SK-N-SH (cell line): ENCODE results near the gene EPB41L4B. TPM values are rescaled to one million over a fixed set of nuclear protein-coding genes. Genes with fewer than 3 reads are reported as not detected.

Source experiments
- CTCF ChIA-PET: fragments of 300-600, 350-600 bp; formaldehyde crosslinking; extraction: SDS; loops from one replicate; lab custom pipeline; 2021; lab: Yijun Ruan, JAX
- POLR2A ChIA-PET: fragments of 350-600 bp; sonication (Branson Sonifier 250); formaldehyde crosslinking; extraction: SDS; loops from one replicate; lab custom pipeline; 2020; ENCODE audit warnings: antibody characterized with exemption, inconsistent platforms; lab: Yijun Ruan, JAX
- DNase-seq: peaks from one replicate; pipeline ENCODE4 v3.0.0; 2012
- H2AFZ ChIP-seq: fragments of 200-600 bp; sonication (generic); 2 replicates; pipeline ENCODE4 v1.8.1; 2016; ENCODE audit warnings: antibody characterized with exemption, mild to moderate bottlenecking, low read depth
- H3F3A ChIP-seq: fragments of 200-600 bp; sonication (generic); replicated peaks from 2 replicates; pipeline ENCODE3; 2016; ENCODE audit warnings: antibody characterized with exemption, mild to moderate bottlenecking; ENCODE audit not compliant: insufficient read depth
- H3K27ac ChIP-seq, 2 experiments: fragments of 200-500 bp in 1 of 2; fragments of 200-600 bp in 1 of 2; sonication (Bioruptor generic) in 1 of 2; sonication (generic), shearing (Covaris generic) in 1 of 2; 2 replicates each; pipeline versions ENCODE4 v1.5.1 to v1.6.1; 2014 to 2016; ENCODE audit warnings: low read depth in 2 of 2, inconsistent platforms in 1 of 2, low read length in 1 of 2, mild to moderate bottlenecking in 1 of 2, mixed read lengths in 1 of 2
- H3K27me3 ChIP-seq: fragments of 200-600 bp; sonication (generic), shearing (Covaris generic); 2 replicates; pipeline ENCODE4 v1.6.1; 2016; ENCODE audit warnings: mixed run types; ENCODE audit not compliant: insufficient read depth
- H3K36me3 ChIP-seq, 2 experiments: fragments of 200-500 bp in 1 of 2; fragments of 200-600 bp in 1 of 2; sonication (Bioruptor generic) in 1 of 2; sonication (generic) in 1 of 2; replicated peaks in 1 of 2; 2 replicates each; pipeline versions ENCODE3 to v1.5.1; 2014 to 2016; ENCODE audit warnings: low read length in 1 of 2, mild to moderate bottlenecking in 1 of 2; ENCODE audit not compliant: insufficient read depth in 2 of 2, control insufficient read depth in 1 of 2
- H3K4me1 ChIP-seq, 2 experiments: fragments of 200-500 bp in 1 of 2; fragments of 200-600 bp in 1 of 2; sonication (Bioruptor generic) in 1 of 2; sonication (generic), shearing (Covaris generic) in 1 of 2; 2 replicates each; pipeline versions ENCODE4 v1.5.1 to v1.6.1; 2014 to 2016; ENCODE audit warnings: low read depth in 1 of 2, low read length in 1 of 2, mixed run types in 1 of 2; ENCODE audit not compliant: insufficient read depth in 2 of 2, control insufficient read depth in 1 of 2
- H3K4me2 ChIP-seq: fragments of 200-600 bp; sonication (generic), shearing (Covaris generic); 2 replicates; pipeline ENCODE4 v1.6.1; 2017; ENCODE audit warnings: mixed run types
- H3K4me3 ChIP-seq, 2 experiments: fragments of 200-500 bp in 1 of 2; fragments of 200-600 bp in 1 of 2; sonication (Bioruptor generic) in 1 of 2; sonication (generic), shearing (Covaris generic) in 1 of 2; 2 replicates each; pipeline versions ENCODE4 v1.5.1 to v1.8.1; 2014 to 2016; ENCODE audit warnings: low read depth in 2 of 2, inconsistent platforms in 1 of 2, low read length in 1 of 2, mild to moderate bottlenecking in 1 of 2, mixed read lengths in 1 of 2, moderate library complexity in 1 of 2
- H3K79me2 ChIP-seq: fragments of 200-600 bp; sonication (generic); 2 replicates; pipeline ENCODE4 v1.8.1; 2017; ENCODE audit warnings: mild to moderate bottlenecking; ENCODE audit not compliant: insufficient read depth
- H3K9ac ChIP-seq: fragments of 200-600 bp; sonication (generic); 2 replicates; pipeline ENCODE4 v1.6.1; 2017; ENCODE audit warnings: mixed run types
- H3K9me2 ChIP-seq: fragments of 200-600 bp; sonication (generic); 2 replicates; pipeline ENCODE4 v1.6.1; 2017; ENCODE audit warnings: mixed run types
- H3K9me3 ChIP-seq: fragments of 200-600 bp; sonication (generic); 2 replicates; pipeline ENCODE4 v1.6.1; 2017; ENCODE audit warnings: mixed run types, mild to moderate bottlenecking, moderate library complexity
- H4K20me1 ChIP-seq: fragments of 200-600 bp; sonication (generic); 2 replicates; pipeline ENCODE4 v1.6.1; 2017; ENCODE audit warnings: mild to moderate bottlenecking, mixed run types; ENCODE audit not compliant: insufficient read depth
- EP300 ChIP-seq, 2 experiments: IDR thresholded peaks; 2 replicates each; pipeline versions ENCODE4 v1.4.0 to v1.6.1; 2012; ENCODE audit warnings: borderline replicate concordance in 1 of 2, low read depth in 1 of 2, low read length in 1 of 2
- FOSL2 ChIP-seq: IDR thresholded peaks from 2 replicates; pipeline ENCODE4 v1.4.0; 2012; ENCODE audit warnings: low read depth, mild to moderate bottlenecking, moderate library complexity, borderline replicate concordance
- FOXJ3 ChIP-seq: sonication (generic); formaldehyde crosslinking; IDR thresholded peaks from 2 replicates; pipeline ENCODE4 v1.5.1; 2020; ENCODE audit warnings: mild to moderate bottlenecking, missing genetic modification reagents
- FOXM1 ChIP-seq: IDR thresholded peaks from 2 replicates; pipeline ENCODE4 v1.4.0; 2012; ENCODE audit warnings: low read depth, mild to moderate bottlenecking
- GABPA ChIP-seq: IDR thresholded peaks from 2 replicates; pipeline ENCODE4 v1.4.0; 2012; ENCODE audit warnings: low read depth, mild to moderate bottlenecking
- GATA2 ChIP-seq: sonication (generic); formaldehyde crosslinking; IDR thresholded peaks from 2 replicates; pipeline ENCODE4 v1.5.0; 2020; ENCODE audit warnings: mild to moderate bottlenecking, missing genetic modification reagents
- JUND ChIP-seq: IDR thresholded peaks from 2 replicates; pipeline ENCODE4 v1.4.0; 2012
- MEF2A ChIP-seq: IDR thresholded peaks from 2 replicates; pipeline ENCODE4 v1.4.0; 2012; ENCODE audit warnings: low read depth, borderline replicate concordance
- MXI1 ChIP-seq: IDR thresholded peaks from 2 replicates; pipeline ENCODE4 v1.6.1; 2012; ENCODE audit warnings: mild to moderate bottlenecking, low read depth, low read length, improper control_type of control experiment
- POLR2AphosphoS5 ChIP-seq: IDR thresholded peaks from 2 replicates; pipeline ENCODE4 v1.6.1; 2012; ENCODE audit warnings: low read depth, low read length
- RFX5 ChIP-seq: IDR thresholded peaks from 2 replicates; pipeline ENCODE4 v1.6.1; 2012; ENCODE audit warnings: mild to moderate bottlenecking, improper control_type of control experiment, low read length
- SMC3 ChIP-seq: IDR thresholded peaks from 2 replicates; pipeline ENCODE4 v1.6.1; 2012; ENCODE audit warnings: low read depth, low read length, improper control_type of control experiment
- TCF12 ChIP-seq: IDR thresholded peaks from 2 replicates; pipeline ENCODE4 v1.4.0; 2012
- TEAD4 ChIP-seq: IDR thresholded peaks from 2 replicates; pipeline ENCODE4 v1.4.0; 2012; ENCODE audit warnings: mild to moderate bottlenecking, borderline replicate concordance; ENCODE audit not compliant: insufficient read depth
- WGBS: methylation state at CpG from one replicate; pipeline ENCODE4 v1.1.6; 2017; ENCODE audit warnings: low lambda C conversion rate; 5-methylcytosine and 5-hydroxymethylcytosine counted together
- polyA plus RNA-seq, 3 experiments: library from polyadenylated mRNA; depleted of rRNA; stranded (reverse); fragments of >200 nt; gene quantifications; 2 replicates each; pipeline ENCODE4 v1.2.3, GENCODE V29; 2012
- TF ChIP-seq, protein P1 (sequence below): IDR thresholded peaks from 2 replicates; pipeline ENCODE4; 2012
- TF ChIP-seq, protein P2 (sequence below): fragments of 150-350 bp; IDR thresholded peaks from 2 replicates; pipeline ENCODE4 v1.6.1; 2017; ENCODE audit warnings: antibody characterized with exemption, low read length, low read depth, borderline replicate concordance
- TF ChIP-seq, protein P3 (sequence below): IDR thresholded peaks from 2 replicates; pipeline ENCODE4 v1.4.0; 2012; ENCODE audit warnings: low read depth, borderline replicate concordance
- TF ChIP-seq, protein P4 (sequence below): IDR thresholded peaks from 2 replicates; pipeline ENCODE4 v1.4.0; 2012; ENCODE audit warnings: low read depth
- TF ChIP-seq, protein P5 (sequence below): fragments of 150-350 bp; IDR thresholded peaks from 2 replicates; pipeline ENCODE4 v1.6.1; 2016; ENCODE audit warnings: mild to moderate bottlenecking, low read depth, low read length

Gene EPB41L4B
- polyA plus RNA-seq, 1 of the 3 experiments (the other 2 are of a cell fraction), result 0.59 TPM

DNA sequence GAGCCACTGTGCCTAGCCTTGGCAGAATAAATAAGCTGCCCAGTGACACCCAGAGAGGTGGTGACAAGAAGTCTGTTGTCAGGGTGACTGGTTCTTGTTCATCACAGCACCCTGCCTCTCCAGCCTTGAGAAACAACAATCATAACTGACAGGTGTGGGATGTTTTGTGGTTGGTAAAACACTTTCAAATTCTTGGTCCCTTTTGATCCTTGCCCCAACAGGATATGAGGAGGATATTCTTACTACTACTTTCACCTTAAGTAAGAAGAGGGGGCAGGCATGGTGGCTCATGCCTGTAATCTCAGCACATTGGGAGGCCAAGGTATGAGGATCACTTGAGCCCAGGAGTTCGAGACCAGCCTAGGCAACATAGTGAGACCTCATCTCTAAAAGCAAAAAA is 139.6 kb downstream of the EPB41L4B start:
- no peak for DNase-seq
- ChIA-PET POLR2A (no interaction called here), CTCF (interaction anchor here (1.1 to 2.7 kb wide), 3 partner anchors 8 to 14 kb away, joined by 3 to 19 read pairs (median 6); no protein-coding TSS in a partner anchor)
- H3K27me3 ChIP-seq, result no peaks in the 10 kb centered on the region
- no peaks in the 10 kb centered on the region for H3K9me2 ChIP-seq
- H3K4me3 ChIP-seq, result no peak overlapping the region
- no peaks in the 10 kb centered on the region for H3K79me2 ChIP-seq
- 17% methylated on average over 1 of the region's 1 CpG for WGBS
- no peaks in the 10 kb centered on the region for H4K20me1 ChIP-seq
- no peaks in the 10 kb centered on the region for H3K9me3 ChIP-seq
- H3K36me3 ChIP-seq, result no peaks in the 10 kb centered on the region
- H3K27ac ChIP-seq, result no peak overlapping the region
- H2AFZ ChIP-seq, result no peak overlapping the region
- no peak overlapping the region for H3K9ac ChIP-seq
- H3K4me1 ChIP-seq, result no peaks in the 10 kb centered on the region; a peak in 1 of 4 replicates
- TF ChIP-seq GATA2 (CRISPR knock-in tag) (no peak), TEAD4 (no peak), FOSL2 (no peak), MEF2A (no peak), TCF12 (no peak), FOXM1 (no peak), POLR2AphosphoS5 (no peak), SMC3 (no peak), RFX5 (no peak), GABPA (no peak), MXI1 (no peak), EP300 (IDR thresholded peaks at IDR 0.05; ENCODE audit: borderline replicate concordance in 1 of 2, low read depth in 1 of 2, low read length in 1 of 2) (no peak), JUND (no peak), FOXJ3 (no peak)
- TF ChIP-seq, protein P1, sequence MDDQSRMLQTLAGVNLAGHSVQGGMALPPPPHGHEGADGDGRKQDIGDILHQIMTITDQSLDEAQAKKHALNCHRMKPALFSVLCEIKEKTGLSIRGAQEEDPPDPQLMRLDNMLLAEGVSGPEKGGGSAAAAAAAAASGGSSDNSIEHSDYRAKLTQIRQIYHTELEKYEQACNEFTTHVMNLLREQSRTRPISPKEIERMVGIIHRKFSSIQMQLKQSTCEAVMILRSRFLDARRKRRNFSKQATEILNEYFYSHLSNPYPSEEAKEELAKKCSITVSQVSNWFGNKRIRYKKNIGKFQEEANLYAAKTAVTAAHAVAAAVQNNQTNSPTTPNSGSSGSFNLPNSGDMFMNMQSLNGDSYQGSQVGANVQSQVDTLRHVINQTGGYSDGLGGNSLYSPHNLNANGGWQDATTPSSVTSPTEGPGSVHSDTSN, result no peak
- TF ChIP-seq, protein P2, sequence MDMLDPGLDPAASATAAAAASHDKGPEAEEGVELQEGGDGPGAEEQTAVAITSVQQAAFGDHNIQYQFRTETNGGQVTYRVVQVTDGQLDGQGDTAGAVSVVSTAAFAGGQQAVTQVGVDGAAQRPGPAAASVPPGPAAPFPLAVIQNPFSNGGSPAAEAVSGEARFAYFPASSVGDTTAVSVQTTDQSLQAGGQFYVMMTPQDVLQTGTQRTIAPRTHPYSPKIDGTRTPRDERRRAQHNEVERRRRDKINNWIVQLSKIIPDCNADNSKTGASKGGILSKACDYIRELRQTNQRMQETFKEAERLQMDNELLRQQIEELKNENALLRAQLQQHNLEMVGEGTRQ, result no peak
- TF ChIP-seq, protein P3, sequence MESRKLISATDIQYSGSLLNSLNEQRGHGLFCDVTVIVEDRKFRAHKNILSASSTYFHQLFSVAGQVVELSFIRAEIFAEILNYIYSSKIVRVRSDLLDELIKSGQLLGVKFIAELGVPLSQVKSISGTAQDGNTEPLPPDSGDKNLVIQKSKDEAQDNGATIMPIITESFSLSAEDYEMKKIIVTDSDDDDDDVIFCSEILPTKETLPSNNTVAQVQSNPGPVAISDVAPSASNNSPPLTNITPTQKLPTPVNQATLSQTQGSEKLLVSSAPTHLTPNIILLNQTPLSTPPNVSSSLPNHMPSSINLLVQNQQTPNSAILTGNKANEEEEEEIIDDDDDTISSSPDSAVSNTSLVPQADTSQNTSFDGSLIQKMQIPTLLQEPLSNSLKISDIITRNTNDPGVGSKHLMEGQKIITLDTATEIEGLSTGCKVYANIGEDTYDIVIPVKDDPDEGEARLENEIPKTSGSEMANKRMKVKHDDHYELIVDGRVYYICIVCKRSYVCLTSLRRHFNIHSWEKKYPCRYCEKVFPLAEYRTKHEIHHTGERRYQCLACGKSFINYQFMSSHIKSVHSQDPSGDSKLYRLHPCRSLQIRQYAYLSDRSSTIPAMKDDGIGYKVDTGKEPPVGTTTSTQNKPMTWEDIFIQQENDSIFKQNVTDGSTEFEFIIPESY, result no peak
- TF ChIP-seq, protein P4, sequence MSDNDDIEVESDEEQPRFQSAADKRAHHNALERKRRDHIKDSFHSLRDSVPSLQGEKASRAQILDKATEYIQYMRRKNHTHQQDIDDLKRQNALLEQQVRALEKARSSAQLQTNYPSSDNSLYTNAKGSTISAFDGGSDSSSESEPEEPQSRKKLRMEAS, result no peak
- TF ChIP-seq, protein P5, sequence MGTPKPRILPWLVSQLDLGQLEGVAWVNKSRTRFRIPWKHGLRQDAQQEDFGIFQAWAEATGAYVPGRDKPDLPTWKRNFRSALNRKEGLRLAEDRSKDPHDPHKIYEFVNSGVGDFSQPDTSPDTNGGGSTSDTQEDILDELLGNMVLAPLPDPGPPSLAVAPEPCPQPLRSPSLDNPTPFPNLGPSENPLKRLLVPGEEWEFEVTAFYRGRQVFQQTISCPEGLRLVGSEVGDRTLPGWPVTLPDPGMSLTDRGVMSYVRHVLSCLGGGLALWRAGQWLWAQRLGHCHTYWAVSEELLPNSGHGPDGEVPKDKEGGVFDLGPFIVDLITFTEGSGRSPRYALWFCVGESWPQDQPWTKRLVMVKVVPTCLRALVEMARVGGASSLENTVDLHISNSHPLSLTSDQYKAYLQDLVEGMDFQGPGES, result no peak
- H3K4me2 ChIP-seq, result no peak overlapping the region
- no peaks in the 10 kb centered on the region for H3F3A ChIP-seq
